C4-2B (cell line): Measurements from ENCODE around the gene PERCC1.

Source experiments
- ZFX ChIP-seq: fragments of 450-650 bp; IDR thresholded peaks from 2 replicates; pipeline ENCODE4 v1.6.1; 2017
- TF ChIP-seq, protein P1 (sequence below): fragments of 450-650 bp; conservative IDR thresholded peaks from 2 replicates; pipeline ENCODE4 v1.5.1; 2017; ENCODE audit warnings: mild to moderate bottlenecking

DNA sequence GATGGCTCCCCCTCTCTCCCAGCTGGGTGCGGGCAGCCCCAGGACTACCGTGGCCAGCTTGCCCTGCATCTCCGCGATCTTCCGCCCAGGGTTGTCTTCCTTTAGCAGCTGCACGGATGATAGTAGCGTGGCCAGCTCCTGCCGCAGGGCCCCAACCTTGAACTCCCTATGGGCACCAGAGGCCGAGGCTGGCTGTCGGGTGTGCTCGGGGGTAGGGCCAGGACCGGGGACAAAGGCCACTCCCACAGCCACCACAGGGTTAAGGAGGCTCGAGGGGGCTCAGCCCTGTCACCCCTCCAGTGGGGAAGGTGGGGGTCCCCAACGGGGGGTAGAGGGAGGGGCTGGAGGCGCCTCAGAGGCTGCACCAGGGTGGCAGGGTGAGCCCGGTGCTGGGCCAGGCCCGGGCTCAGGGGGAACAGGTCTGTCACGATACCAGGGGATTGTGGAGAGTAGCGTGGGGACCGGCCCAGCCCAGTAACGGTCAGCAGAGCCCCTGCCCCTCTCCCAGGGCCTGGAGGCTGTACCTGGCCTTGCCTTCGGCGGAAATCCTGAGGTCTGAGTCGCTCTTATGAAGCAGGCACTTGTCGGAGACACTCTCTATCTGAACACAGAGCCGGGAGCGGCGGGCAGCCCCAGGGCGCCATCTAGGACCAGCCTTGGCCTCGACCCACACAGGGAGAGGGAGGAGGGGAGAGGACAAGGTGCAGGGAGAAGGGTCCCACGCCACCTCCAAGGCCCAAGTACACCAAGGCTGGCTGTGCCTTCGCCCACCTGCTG, 5.2 kb downstream of the PERCC1 start:
- TF ChIP-seq, protein P1, sequence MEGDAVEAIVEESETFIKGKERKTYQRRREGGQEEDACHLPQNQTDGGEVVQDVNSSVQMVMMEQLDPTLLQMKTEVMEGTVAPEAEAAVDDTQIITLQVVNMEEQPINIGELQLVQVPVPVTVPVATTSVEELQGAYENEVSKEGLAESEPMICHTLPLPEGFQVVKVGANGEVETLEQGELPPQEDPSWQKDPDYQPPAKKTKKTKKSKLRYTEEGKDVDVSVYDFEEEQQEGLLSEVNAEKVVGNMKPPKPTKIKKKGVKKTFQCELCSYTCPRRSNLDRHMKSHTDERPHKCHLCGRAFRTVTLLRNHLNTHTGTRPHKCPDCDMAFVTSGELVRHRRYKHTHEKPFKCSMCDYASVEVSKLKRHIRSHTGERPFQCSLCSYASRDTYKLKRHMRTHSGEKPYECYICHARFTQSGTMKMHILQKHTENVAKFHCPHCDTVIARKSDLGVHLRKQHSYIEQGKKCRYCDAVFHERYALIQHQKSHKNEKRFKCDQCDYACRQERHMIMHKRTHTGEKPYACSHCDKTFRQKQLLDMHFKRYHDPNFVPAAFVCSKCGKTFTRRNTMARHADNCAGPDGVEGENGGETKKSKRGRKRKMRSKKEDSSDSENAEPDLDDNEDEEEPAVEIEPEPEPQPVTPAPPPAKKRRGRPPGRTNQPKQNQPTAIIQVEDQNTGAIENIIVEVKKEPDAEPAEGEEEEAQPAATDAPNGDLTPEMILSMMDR: no peak
- no peak for TF ChIP-seq ZFX
